Measurements from ENCODE around the gene ST6GALNAC4. TPM values are rescaled to one million over a fixed set of nuclear protein-coding genes. Genes with fewer than 3 reads are reported as not detected.
A peak's percentile ranks its signal among the peaks of the same experiment; 100 is the strongest.

ST6GALNAC4 gene
- polyA plus RNA-seq, 3 donors = 8.9 to 14.0 (median 10.3) TPM

- peak overlapping the region in 1 of 3 experiments; percentile 39 for H3K4me3 ChIP-seq (replicated peaks in 1 of 3; ENCODE audit: low read depth in 2 of 3, low read length in 3 of 3)
- Mint-ChIP-seq H3K36me3 (peaks cover 39% of the 10 kb centered on the region in 2 donors), H3K4me1 (peaks cover 19% of the 10 kb centered on the region), H3K4me3 (peak overlapping the region; percentile 16 to 93), H3K27ac (no peak overlapping the region), H3K27me3 (ENCODE audit: low read depth in 3 of 3) (peaks cover 1 to 9% (median 4%) of the 10 kb centered on the region in 3 donors), H3K9me3 (peaks cover 32 to 37% (median 36%) of the 10 kb centered on the region in 7 donors)
- H3K27me3 ChIP-seq (ENCODE audit: control insufficient read depth in 2 of 2, insufficient read depth in 2 of 2, low read length in 2 of 2) = no peaks in the 10 kb centered on the region
- H3K4me2 ChIP-seq (replicated peaks; ENCODE audit: extremely low read depth, low read length, poor library complexity, severe bottlenecking) = peak overlapping the region; percentile 56
- peaks cover 34 to 36% of the 10 kb centered on the region in 2 donors for H3K9me3 ChIP-seq (replicated peaks in 1 of 2; ENCODE audit: control insufficient read depth in 1 of 2, insufficient read depth in 1 of 2, low read length in 2 of 2)
- H3K9ac ChIP-seq (ENCODE audit: insufficient read depth, low read length, poor library complexity, severe bottlenecking) = no peak overlapping the region
- H3K79me2 ChIP-seq (ENCODE audit: insufficient read depth, low read length) = no peaks in the 10 kb centered on the region
- no peaks in the 10 kb centered on the region for H4K20me1 ChIP-seq (ENCODE audit: insufficient read depth, low read length)
- no peak overlapping the region for H2AFZ ChIP-seq (ENCODE audit: insufficient read depth, low read depth, low read length, poor library complexity, severe bottlenecking)
- DNase-seq = peak in 2 of 3 donors; percentile 39 to 54
- TF ChIP-seq CTCF (IDR thresholded peaks at IDR 0.05) = no peak
- 22% methylated on average over 11 of the region's 19 CpGs for WGBS (ENCODE audit: insufficient coverage)
- peaks cover 24 to 32% of the 10 kb centered on the region in 2 donors for H3K4me1 ChIP-seq (ENCODE audit: control insufficient read depth in 1 of 2, insufficient read depth in 2 of 2, low read length in 2 of 2)
- no peak overlapping the region for H3K27ac ChIP-seq (ENCODE audit: low read depth in 1 of 2, low read length in 2 of 2)
- peaks cover 34 to 42% of the 10 kb centered on the region in 2 donors for H3K36me3 ChIP-seq (replicated peaks in 1 of 2; ENCODE audit: control insufficient read depth in 1 of 2, insufficient read depth in 2 of 2, low read length in 2 of 2)
- intact Hi-C loops (cut with micrococcal nuclease) = no loop called here
These were observed 19.6 kb downstream of the ST6GALNAC4 start for GRCh38 chr9:127897193-127897692.

- Histone ChIP-seq H3K27ac (ENCODE audit: low read depth in 1 of 2, low read length in 2 of 2) (no peak overlapping the region), H3K36me3 (replicated peaks in 1 of 2; ENCODE audit: control insufficient read depth in 1 of 2, insufficient read depth in 2 of 2, low read length in 2 of 2) (peaks cover 34 to 44% of the 10 kb centered on the region in 2 donors), H3K4me3 (replicated peaks in 1 of 3; ENCODE audit: low read depth in 2 of 3, low read length in 3 of 3) (peak overlapping the region in 1 of 3 experiments; percentile 39), H3K4me1 (ENCODE audit: control insufficient read depth in 1 of 2, insufficient read depth in 2 of 2, low read length in 2 of 2) (peaks cover 24 to 32% of the 10 kb centered on the region in 2 donors), H3K9me3 (replicated peaks in 1 of 2; ENCODE audit: control insufficient read depth in 1 of 2, insufficient read depth in 1 of 2, low read length in 2 of 2) (peaks cover 34 to 36% of the 10 kb centered on the region in 2 donors), H3K27me3 (ENCODE audit: control insufficient read depth in 2 of 2, insufficient read depth in 2 of 2, low read length in 2 of 2) (no peaks in the 10 kb centered on the region), H3K79me2 (ENCODE audit: insufficient read depth, low read length) (no peaks in the 10 kb centered on the region), H3K9ac (ENCODE audit: insufficient read depth, low read length, poor library complexity, severe bottlenecking) (no peak overlapping the region), H3K4me2 (replicated peaks; ENCODE audit: extremely low read depth, low read length, poor library complexity, severe bottlenecking) (peak overlapping the region; percentile 56), H2AFZ (ENCODE audit: insufficient read depth, low read depth, low read length, poor library complexity, severe bottlenecking) (no peak overlapping the region), H4K20me1 (ENCODE audit: insufficient read depth, low read length) (no peaks in the 10 kb centered on the region)
- peak overlapping the region in 1 of 7 donors; percentile 54 for H3K27ac Mint-ChIP-seq
- peak overlapping the region in 1 of 2 donors; percentile 93 for H3K4me3 Mint-ChIP-seq
- H3K4me1 Mint-ChIP-seq = peaks cover 19% of the 10 kb centered on the region
- peaks cover 32 to 37% (median 36%) of the 10 kb centered on the region in 7 donors for H3K9me3 Mint-ChIP-seq
- TF ChIP-seq CTCF (IDR thresholded peaks at IDR 0.05) = no peak
- WGBS (ENCODE audit: insufficient coverage) = 93% methylated on average over 14 of the region's 16 CpGs
- peaks cover 40 to 42% of the 10 kb centered on the region in 2 donors for H3K36me3 Mint-ChIP-seq
- DNase-seq = no peak
- intact Hi-C loops (cut with micrococcal nuclease) = no loop called here
- peaks cover 1 to 9% (median 4%) of the 10 kb centered on the region in 3 donors for H3K27me3 Mint-ChIP-seq (ENCODE audit: low read depth in 3 of 3)
These were observed 20.2 kb downstream of the ST6GALNAC4 start for GRCh38 chr9:127896395-127897192.
